ENCODE measurements around the gene IGSF23. TPM values are rescaled to one million over a fixed set of nuclear protein-coding genes. Genes with fewer than 3 reads are reported as not detected.
A peak's percentile ranks its signal among the peaks of the same experiment; 100 is the strongest.
"Not testable (repeated sequence)": the region's sequence is repeated elsewhere in the genome, so short reads cannot be mapped to it uniquely, and the experiment has no call there.

IGSF23 gene
- total RNA-seq, 1 donor from 2014 or later = 2.7 TPM

DNA sequence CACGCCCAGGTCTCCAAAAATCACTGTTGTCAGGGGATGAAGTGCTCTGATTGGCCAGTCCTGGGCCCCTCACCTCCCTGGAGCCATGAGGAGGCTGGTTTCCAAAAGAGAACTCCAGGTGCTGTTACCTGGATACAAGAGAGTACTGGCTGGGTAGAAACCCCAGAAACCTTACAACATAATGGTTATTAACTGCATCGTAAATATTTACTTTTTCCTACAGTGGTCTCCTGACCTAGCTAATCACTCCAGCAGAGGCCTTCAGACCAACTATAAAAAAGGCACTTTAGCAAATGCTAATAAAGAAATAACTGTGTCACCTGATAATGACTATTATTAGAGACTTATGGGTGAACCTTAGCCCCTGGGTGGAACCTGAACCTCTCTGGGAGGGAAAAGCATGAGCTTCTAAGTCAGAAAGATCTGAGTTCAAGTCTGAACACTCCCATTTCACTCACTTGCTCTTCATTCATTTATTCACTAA, 1.5 kb upstream of the IGSF23 start:
- DNase-seq (ENCODE audit: low read depth) = peak; percentile 64

DNA sequence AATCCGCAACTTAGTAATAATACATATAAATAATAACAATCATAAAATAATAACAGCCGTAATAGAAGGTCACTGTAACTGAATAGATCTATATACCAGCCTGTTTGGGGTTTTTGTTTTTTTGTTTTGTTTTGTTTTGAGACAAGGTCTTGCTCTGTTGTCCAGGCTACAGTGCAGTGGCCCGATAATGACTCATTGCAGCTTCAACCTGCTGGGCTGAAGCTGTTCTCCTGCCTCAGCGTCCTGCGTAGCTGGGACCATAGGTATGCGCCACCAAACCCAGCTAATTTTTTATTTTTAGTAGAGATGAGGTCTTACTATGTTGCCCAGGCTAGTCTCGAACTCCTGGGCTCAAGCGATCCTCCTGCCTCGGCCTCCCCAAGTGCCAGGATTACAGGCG, 950 bp downstream of the IGSF23 start:
- no peak for DNase-seq (ENCODE audit: low read depth)

DNA sequence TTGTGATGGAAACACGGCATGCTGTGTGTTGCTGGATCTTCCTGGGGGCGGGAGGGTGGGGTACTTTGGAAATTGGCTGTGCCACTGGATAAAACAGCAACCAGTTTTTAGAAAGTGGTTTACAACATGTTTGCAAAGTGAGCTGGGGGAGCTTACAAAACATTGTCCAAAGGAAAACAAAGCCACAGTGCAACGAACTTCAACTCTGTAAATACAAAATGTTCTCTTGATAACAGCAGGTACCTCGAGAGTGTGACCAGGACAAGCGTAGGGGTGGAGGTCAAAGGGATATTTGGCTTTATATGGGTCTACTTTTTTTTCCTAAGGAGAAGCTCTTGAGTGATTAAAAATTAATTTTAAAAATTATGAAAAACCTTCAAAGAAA, 2.5 kb downstream of the IGSF23 start:
- no peak for DNase-seq (ENCODE audit: low read depth)

DNA sequence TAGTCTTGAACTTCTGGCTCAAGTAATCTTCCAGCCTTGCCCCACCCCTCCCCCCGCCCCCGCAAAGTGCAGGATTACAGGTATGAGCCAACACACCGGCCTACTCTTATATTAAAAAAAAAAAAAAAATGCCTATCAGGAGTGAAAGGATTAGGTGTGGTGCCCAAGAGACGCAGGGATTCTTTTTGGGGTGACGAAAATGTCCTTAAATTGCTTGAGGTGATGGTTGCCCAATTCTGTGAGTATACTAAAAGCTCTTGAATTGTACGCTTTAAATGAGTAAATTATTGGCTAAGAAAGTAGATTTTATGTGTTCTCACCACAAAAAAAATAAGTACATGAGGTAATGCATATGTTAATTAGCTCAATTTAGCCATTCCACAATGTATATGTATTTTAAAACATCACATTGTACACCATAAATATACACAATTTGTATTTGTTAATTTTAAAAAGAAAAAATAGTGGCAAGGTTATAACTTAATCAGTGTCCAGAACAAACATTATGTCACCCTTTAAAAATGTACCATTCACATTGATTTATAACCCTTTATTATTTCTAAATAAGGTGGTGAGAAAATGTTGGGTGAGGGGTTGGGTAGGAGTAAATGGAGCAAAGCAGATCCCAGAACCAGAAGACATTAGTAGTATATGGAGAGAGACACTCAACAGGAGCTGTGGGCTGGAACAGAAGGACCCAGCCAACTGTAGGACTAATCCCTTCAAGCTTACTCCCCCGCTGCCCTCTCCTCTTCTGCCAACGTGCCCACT, 3.9 kb downstream of the IGSF23 start:
- peak; percentile 77 for DNase-seq (ENCODE audit: low read depth)

DNA sequence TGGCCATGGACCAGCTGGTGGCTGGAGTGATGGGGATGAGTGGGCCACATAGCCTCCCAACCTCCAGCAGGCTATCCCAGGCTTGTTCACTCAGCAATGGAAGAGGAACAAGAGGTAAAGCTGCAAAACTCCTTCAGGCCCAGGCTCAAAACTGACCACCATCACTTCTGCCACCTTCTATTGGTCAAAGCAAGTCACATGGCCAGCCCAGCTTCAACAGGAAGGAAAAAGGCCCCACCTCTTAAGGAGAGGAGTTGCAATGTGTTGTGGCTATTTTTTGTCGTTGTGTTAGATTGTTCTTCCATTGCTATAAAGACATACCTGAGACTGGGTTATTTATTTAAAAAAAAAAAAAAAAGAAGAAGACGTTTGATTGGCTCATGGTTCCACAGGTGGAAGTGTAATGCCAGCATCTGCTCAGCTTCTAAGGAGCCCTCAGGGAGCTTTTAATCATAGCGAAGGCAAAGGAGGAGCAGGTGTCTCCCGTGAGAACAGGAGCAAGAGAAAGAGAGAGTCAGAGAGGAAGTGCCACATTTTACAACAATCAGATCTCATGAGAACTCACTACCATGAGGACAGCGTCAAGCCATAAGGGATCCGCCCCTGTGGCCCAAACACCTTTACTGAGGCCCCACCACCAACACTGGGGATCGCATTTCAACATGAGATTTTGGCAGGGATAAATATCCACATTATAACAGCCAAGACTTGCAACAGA, 5.4 kb downstream of the IGSF23 start:
- DNase-seq (ENCODE audit: low read depth) = no peak

DNA sequence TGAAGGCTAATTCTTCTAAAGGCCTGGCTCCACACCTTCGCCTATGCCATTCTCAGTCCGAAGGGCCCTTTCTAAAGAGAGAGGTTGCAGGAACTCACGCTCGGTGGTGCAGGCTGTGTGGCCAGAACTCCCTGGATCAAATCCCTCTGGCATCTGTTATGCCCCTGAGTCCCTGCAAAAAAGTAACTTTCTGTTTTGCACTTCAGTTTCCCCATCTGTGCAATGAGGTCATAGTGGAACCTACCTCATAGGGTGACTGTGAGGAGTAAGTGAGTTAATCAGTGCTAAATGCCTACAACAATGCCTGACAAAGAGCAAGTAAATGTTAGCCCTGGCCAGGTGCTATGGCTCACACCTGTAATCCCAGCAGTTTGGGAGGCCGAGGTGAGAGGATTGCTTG, 7.3 kb downstream of the IGSF23 start:
- DNase-seq (ENCODE audit: low read depth) = peak; percentile 75

DNA sequence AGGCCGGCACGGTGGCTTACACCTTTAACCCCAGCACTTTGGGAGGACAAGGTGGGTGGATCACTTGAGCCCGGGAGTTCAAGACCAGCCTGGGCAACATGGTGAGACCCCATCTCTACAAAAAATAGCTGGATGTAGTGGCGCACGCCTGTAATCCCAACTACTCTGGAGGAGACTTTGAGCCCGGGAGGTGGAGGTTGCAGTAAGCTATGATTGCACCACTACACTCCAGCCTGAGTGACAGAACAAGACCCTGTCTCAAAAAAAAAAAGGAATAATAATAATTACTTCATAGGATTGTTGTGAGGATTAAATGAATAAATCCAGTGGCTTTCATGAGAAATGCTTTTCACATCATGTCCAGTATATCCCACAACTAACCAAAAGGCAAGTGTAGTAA, 8.0 kb downstream of the IGSF23 start:
- no peak for DNase-seq (ENCODE audit: low read depth)

DNA sequence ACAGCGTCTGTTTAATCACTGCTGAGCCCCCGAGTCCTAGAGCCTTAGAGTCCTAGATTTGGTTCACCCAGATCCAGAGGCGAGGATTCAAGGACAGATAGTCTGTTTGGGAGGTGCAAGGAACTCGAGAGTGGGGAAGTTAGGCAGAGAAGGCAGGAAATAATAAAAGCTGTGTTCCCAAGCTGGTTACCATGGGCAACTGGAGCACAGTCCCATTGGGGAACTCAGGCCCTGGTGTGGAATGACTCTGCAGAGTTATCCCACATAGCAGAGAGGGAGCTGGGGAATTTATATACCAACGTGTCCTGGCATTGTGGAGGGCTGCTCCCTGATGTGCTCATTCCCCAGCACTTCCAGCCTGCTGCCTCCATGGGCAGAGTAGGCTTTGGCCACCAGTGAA, 9.7 kb downstream of the IGSF23 start:
- peak; percentile 60 for DNase-seq (ENCODE audit: low read depth)

DNA sequence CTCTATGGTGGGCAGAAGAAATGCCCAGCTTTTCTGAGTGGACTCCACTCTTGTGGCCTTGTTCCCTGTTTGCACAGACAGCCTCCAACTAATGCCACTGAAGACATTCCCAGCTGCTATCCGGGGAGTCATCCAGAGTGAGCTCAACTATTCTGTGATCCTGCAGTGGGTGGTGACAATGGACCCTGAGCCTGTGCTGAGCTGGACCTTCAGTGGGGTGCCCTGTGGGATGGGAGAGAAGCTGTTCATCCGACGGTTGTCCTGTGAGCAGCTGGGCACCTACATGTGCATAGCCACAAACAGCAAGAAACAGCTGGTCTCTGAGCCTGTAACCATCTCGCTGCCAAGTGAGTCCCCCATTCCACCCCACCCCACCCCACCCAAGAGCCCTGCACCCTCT, 10.3 kb downstream of the IGSF23 start:
- no peak for DNase-seq (ENCODE audit: low read depth)

DNA sequence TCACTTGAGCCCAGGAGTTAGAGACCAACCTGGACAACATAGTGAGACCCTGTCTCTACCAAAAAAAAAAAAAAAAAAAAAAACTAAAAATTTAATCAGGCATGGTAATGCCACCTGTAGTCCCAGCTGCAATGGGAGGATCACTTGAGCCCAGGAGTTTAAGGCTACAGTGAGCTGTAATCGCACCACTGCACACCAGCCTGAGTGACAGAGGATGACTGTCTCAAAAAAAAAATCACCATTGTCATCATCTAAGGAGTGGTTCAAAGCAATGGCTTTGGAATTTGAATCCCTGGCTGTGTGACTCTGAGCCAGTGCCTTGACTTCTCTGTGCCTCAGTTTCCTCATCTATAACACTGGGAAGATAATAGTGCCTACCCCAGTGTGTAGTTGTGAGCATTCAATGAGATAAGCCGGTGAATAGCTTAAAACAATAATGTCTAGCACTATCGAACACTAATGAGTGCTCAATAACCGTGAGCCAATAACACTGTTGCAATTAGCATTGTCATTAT, 11.5 kb downstream of the IGSF23 start:
- DNase-seq (ENCODE audit: low read depth) = no peak

DNA sequence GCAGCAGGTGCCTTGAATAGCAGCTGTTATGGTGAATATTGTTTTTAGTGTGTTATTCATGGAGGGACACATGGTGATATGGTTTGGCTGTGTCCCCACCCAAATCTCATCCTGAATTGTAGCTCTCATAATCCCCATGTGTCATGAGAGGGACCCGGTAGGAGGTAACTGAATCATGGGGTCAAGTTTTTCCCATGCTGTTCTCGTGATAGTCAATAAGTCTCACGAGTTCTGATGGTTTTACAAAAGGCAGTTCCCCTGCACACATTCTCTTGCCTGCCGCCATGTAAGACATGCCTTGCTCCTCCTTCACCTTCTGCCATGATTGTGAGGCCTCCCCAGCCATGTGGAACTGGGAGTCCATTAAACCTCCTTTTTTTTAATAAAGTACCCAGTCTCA, 12.3 kb downstream of the IGSF23 start:
- DNase-seq (ENCODE audit: low read depth) = not testable (repeated sequence)

DNA sequence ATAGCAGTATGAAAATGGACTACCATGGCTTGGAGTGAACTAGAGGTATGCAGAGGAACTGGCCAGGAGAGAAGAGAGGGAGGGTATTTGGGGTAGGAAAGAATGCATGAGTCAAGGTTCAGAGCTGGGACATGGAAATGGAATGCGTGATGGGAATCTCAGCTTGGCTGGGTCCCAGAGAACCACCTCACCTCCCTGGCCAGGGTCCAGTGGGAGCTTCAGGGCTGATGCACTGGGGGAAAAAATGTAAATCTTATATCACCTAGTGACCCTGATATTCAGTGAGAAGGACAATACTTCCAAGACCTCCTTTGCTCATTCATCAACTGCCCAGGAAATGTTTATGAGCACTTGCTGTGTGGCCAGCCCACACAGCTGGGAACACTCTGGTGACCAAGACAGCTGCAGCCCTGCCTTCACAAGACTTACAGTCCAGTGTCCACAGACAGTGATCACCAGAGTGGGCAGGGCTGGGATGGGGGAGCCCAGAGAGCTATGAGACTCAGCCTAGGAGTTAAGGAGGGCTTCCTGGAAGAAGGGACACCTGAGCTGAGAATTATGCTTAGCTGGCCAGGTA, 12.8 kb downstream of the IGSF23 start:
- DNase-seq (ENCODE audit: low read depth) = peak; percentile 99

DNA sequence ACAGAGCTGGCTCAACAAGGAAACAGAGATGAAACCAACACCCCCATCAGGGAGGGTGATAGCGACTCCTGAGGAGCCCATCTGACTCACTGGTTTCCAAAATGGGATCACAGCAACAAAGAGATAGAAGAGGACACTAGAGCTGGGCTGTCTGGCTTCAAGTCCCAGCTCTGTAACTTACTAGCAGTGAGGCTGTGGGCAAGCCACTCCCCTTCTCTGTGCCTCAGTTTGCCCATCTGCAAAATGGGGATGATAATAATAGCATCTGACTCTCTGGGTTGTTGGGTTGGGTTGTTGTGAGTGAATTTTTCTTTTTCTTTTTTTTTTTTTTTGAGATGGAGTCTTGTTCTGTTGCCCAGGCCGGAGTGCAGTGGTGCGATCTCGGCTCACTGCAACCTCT, 14.3 kb downstream of the IGSF23 start:
- DNase-seq (ENCODE audit: low read depth) = no peak

DNA sequence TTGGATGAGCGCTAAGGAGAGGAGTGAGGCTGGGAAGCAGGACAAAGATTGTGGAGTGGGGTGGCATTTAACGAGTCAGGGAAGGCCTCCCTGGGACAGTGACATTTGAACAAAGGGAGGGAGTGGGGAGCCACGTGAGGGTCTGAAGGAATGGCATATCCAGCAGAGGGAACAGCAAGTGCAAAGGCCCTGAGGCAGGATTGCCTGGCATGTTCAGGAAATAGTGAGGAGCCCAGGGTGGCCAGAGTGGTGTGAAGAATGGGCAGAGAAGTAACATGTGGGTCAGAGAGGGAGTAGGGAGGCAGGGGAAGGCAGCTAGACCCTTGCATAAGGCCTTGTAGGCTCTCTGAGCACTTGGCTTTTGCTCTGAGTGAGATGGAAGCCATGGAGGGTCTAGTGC, 15.4 kb downstream of the IGSF23 start:
- DNase-seq (ENCODE audit: low read depth) = no peak

DNA sequence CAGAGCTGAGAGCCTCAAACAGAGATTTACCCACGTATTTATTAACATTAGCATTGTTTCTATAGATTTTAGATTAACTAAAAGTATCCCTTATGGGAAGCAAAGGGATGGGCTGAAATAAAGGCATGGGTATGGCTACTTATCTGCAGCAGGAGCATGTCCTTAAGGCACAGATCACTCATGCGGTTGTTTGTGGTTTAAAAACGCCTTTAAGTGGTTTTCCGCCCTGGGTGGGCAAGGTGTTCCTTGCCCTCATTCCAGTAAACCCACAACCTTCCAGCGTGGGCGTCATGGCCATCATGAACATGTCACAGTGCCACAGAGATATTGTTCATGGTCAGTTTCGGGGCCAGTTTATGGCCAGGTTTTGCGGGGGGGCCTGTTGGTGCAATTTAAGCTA, 18.2 kb downstream of the IGSF23 start:
- peak; percentile 57 for DNase-seq (ENCODE audit: low read depth)

DNA sequence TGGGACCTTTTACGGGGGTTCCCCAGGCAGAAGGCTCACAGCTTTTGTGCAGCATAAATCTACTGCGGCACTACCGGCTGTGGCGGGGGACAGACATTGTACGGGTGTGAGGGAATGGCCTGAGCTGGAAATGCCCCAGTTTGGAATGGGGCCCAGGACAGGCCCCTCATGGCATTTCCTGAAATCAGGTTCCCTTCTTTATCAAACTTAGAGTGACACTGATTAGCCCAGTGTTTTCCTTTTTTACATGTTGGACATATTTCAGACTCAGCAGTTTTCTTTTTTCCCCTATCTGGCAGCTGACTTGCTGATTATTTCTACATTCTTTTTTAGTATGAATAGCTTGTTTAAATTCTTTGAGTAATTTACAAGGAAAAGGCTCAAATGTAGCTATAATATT, 20.7 kb downstream of the IGSF23 start:
- not testable (repeated sequence) for DNase-seq (ENCODE audit: low read depth)

DNA sequence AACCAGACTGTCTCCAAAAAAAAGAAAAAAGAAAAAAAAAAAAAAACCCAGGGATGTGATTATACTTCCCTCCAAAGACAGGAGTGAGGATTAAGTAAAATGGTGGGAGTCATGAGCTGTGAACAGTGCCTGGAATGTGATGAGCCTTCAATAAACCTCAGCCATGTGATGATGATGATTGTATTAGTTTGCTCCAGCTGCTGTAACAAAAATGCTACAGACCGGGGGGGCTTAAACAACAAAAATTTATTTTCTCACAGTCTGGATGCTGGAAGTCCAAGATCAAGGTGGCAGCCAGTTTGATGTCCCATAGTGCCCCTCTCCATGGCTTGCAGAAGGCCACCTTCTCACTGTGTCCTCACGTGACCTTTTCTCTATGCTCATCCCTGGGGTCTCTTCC, 21.4 kb downstream of the IGSF23 start:
- DNase-seq (ENCODE audit: low read depth) = no peak

DNA sequence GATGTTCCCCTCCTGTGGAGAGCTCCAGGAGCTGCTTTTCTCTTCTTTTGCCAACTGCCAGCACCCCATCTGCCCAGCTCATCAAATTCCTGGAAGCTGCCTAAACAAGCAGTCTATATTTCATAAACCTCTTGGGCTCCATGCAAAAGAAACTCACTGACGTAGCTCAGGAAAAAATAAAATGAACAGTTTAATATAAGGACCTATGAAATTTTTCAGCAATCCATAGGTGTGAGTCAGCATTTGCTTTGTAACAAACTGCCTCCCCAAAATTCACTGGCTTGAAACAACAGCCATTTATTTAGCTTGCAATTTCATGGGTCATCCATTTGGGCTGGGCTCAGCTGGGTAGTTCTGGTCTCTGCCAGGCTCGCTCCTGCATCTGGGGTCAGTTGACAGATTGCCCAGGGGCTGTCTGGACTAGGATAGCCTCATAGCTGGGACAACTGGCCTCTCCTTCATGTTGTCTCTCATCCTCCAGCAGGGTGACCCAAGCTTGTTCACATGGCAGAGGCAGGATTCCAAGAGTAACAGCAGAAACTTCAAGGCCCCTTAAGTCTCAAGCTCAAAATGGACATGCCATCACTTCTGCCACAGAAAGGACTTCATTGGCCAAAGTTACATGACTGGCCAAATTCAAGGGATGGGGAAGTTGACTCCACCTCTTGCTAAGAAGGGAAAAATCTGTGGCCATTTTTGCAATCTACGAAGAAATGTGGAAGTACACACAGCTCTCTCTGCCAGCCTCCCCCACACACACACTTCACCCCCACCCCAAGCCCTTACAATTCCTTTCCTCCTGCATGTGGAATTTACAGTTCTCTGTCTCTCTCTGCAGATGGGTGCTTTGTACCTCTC, 22.4 kb downstream of the IGSF23 start:
- DNase-seq (ENCODE audit: low read depth) = peak; percentile 72

DNA sequence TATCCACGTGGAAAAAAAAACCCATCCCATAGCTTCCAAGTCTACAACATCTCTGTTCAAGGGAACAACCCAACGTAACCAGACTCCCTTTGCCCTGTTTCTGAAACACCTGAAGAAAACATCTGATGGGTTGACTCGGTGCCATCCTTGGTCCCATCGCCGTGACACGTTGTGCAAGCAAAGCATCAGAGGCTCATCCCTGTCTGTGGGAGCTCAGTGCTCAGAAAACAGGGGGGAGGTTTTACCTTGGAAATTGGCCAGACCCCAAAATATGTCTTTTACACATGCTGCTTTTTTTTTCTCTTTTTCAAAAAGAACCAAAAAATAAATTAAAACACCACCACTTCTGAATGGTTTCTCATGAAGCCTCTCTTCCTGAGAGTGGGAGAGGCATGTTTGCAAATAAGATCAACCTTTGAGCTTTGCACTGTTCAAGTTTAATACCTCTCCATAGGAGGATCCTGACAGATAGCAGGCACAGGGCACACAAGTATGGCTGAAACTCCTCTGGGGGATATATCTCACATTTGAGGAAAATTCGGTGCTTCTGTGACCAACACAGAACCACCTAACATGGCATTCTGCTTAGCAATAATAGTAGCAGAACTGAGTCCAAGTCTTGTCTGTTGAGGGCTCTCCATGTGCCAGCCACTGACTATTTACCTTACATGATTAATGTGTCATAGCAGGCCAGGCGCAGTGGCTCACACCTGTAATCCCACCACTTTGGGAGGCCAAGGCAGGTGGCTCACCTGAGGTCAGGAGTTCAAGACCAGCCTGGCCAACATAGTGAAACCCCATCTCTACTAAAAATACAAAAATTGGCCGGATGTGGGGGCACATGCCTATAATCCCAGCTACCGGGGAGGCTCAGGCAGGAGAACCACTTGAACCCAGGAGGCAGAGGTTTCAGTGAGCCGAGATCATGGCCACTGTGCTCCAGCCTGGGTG, 23.4 kb downstream of the IGSF23 start:
- no peak for DNase-seq (ENCODE audit: low read depth)

DNA sequence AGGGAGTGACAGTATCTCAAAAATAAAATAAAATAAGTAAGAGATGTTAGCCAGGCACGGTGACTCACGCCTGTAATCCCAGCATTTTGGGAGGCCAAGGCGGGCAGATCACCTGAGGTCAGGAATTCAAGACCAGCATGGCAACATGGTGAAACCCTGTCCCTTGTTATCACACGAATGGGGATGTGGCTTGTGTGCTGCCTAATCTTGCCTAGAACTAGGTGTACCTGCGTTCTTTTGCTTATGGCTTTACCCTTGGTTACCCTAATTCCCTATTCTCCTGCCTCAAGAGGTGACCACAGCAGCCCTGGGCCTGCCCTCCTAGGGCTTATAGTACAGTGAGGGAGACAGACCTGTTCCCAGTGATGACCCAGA, 24.0 kb downstream of the IGSF23 start:
- no peak for DNase-seq (ENCODE audit: low read depth)

DNA sequence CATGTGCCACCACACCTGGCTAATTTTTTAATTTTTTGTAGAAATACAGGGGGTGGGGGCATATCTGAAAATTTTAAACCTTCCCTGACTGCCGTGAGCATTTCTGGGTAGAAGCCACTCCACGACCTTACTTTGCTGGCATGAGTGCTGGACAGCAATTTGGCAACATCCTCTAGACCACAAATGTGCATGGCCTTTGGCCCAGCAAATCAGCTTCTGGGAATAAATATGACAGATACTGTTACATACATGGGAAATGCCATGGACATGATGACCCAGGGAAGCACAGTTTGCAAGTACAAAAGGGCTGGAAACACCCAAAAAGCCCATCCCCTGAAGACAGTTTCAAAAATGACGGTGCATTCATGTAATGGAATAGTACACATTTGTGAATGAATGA, 27.2 kb downstream of the IGSF23 start:
- peak; percentile 57 for DNase-seq (ENCODE audit: low read depth)

Data from renal cortical epithelial cell (primary cell).